HG02943 (cell line): ENCODE measurements around the gene ATF3.

Experiments
- ATAC-seq: cut with Tn5 transposase; IDR thresholded peaks from one replicate; pipeline ENCODE4 v1.9.1; 2021; ENCODE audit warnings: mild to moderate bottlenecking, low read depth, moderate library complexity; ENCODE audit not compliant: unreplicated experiment

Gene ATF3

GRCh38 chr1:212586206-212587015 lies 22.1 kb upstream of the ATF3 start:
- ATAC-seq, result no peak

- ATAC-seq, result no peak
Measured at GRCh38 chr1:212587016-212587887, 21.3 kb upstream of the ATF3 start.

- no peak for ATAC-seq
Measured at GRCh38 chr1:212587888-212588510, 20.6 kb upstream of the ATF3 start.

GRCh38 chr1:212589446-212589845 lies 19.1 kb upstream of the ATF3 start:
- ATAC-seq, result no peak

GRCh38 chr1:212591922-212592321 lies 16.6 kb upstream of the ATF3 start:
- peak; percentile 56 for ATAC-seq

- no peak for ATAC-seq
Measured at GRCh38 chr1:212593821-212594251, 14.7 kb upstream of the ATF3 start.

- ATAC-seq, result no peak
Measured at GRCh38 chr1:212594640-212595039, 13.9 kb upstream of the ATF3 start.

GRCh38 chr1:212595229-212595628 lies 13.3 kb upstream of the ATF3 start:
- no peak for ATAC-seq

- ATAC-seq, result peak; percentile 85
Measured at GRCh38 chr1:212595787-212596714, 12.5 kb upstream of the ATF3 start.

GRCh38 chr1:212596798-212597197 lies 11.8 kb upstream of the ATF3 start:
- no peak for ATAC-seq

GRCh38 chr1:212597487-212597886 lies 11.1 kb upstream of the ATF3 start:
- ATAC-seq, result no peak

- no peak for ATAC-seq
Measured at GRCh38 chr1:212600071-212600915, 8.3 kb upstream of the ATF3 start.

GRCh38 chr1:212600980-212601379 lies 7.6 kb upstream of the ATF3 start:
- ATAC-seq, result no peak

- no peak for ATAC-seq
Measured at GRCh38 chr1:212601524-212601923, 7.0 kb upstream of the ATF3 start.

GRCh38 chr1:212605441-212606394 lies 2.8 kb upstream of the ATF3 start:
- ATAC-seq, result no peak

- no peak for ATAC-seq
Measured at GRCh38 chr1:212606395-212607205, 2.0 kb upstream of the ATF3 start.

- ATAC-seq, result no peak
Measured at GRCh38 chr1:212607206-212607912, 1.2 kb upstream of the ATF3 start.
